GM06990 (cell line): Measurements from ENCODE around the gene TMEM181.

Source experiments
- DNase-seq: peaks from one replicate; pipeline ENCODE4 v3.0.0-alpha.2; 2011; ENCODE audit not compliant: insufficient read length; ENCODE audit errors: extremely low read depth
- H3K27me3 ChIP-seq: replicated peaks from 2 replicates; pipeline ENCODE4 v1.6.0; 2011; ENCODE audit warnings: low read length; ENCODE audit not compliant: control insufficient read depth, insufficient read depth
- H3K36me3 ChIP-seq: 2 replicates; pipeline ENCODE4 v1.5.1; 2011; ENCODE audit warnings: low read length; ENCODE audit not compliant: control insufficient read depth, insufficient read depth
- H3K4me3 ChIP-seq: replicated peaks from 2 replicates; pipeline ENCODE4 v1.5.1; 2011; ENCODE audit warnings: low read depth, mild to moderate bottlenecking, control low read depth, low read length
- CTCF ChIP-seq: IDR thresholded peaks from 2 replicates; pipeline ENCODE4 v1.5.1; 2011; ENCODE audit warnings: low read length, control low read depth, mild to moderate bottlenecking, inconsistent platforms; ENCODE audit not compliant: insufficient read depth, poor library complexity, severe bottlenecking

TMEM181 gene

DNA sequence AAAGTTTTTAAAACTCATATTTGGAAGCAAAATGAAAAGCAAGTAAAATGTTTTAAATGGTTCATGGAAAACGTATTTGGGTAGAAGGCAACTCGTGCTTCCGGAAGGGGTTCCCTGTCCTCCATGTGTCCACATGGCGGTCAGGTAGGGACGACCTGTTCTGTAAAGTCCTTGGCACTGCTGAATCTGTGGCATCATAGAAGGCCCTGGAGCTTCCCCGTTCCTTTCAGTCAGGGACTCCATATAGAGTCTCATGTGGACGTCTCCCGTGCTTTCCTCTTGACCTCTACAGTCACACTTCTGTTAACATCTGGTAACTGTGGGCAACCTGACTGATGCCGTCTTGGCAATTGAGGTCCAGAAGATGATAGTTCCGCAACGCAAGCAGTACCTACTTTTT lies 73.2 kb downstream of the TMEM181 start:
- Histone ChIP-seq H3K36me3 (peaks cover 23% of the 10 kb centered on the region), H3K27me3 (no peaks in the 10 kb centered on the region), H3K4me3 (no peak overlapping the region)
- DNase-seq, result no peak
- TF ChIP-seq CTCF, result no peak

DNA sequence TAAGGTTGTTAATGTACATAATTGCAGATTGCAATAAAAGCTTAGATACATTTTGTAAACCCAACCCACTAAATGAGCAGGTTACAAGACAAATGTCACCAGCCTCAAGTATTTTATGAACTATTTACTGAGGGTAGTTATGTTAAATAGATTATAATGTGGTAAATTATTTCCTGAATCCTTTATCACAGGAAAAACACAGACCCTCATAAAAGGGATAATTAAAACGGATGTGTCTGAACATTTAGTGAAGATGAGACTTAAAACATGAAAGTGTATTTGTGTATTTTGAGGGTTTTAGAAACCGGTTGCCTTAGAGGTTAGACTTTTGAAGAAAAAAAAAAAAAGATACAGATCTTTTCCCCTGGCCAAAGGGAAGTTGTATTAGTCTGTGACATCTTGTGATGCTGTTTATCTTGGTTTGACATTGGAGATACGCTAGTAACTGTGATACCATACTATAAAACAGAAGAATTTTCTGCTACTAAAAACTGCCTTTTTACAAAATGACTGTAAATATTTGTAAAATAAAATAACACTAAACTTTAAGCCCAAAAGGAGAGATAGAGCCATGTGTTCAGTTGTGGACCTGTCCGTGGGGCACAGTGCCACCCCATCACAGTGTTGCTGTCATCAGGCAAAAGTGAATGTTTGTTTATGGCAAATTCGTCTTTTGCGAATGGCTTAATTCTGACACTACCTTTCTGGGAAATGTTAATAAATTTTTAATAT lies 75.0 kb downstream of the TMEM181 start:
- H3K4me3 ChIP-seq, result no peak overlapping the region
- peaks cover 18% of the 10 kb centered on the region for H3K36me3 ChIP-seq
- no peaks in the 10 kb centered on the region for H3K27me3 ChIP-seq
- DNase-seq, result no peak
- no peak for TF ChIP-seq CTCF

DNA sequence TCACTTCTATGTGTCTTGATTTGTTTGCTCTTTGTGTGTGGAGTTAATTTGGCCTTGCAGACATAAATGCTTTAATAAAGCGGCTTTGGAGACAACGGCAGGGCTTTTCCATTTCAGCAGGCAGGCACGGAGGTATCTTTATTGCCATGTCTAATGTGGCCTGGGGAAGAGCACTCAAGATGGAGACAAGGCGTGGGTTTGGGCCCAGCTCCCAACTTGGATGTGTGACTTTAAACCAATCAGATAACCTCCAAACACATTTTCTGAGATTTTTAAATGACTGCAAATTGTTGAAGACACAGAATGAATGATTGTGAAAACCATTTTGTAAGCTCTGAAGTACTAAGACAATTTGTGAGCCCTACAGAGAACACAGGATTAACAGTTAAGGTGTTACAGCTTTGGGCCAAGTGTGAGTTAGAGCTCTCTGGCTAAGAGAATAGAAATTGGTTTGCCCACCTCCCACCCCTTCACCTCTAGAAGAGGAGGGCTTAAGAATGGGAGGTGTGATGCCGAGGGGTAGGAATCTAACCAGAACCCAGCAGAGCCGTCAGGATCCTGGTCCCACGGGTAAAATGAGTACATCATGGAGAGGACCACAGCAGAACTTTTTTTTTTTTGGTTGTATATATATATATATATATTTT lies 75.7 kb downstream of the TMEM181 start:
- H3K4me3 ChIP-seq, result no peak overlapping the region
- H3K27me3 ChIP-seq, result no peaks in the 10 kb centered on the region
- DNase-seq, result no peak
- peaks cover 18% of the 10 kb centered on the region for H3K36me3 ChIP-seq
- TF ChIP-seq CTCF, result no peak

GRCh38 chr6:158636778-158637177 lies 76.9 kb downstream of the TMEM181 start:
- DNase-seq, result no peak
- H3K4me3 ChIP-seq, result no peak overlapping the region
- no peaks in the 10 kb centered on the region for H3K27me3 ChIP-seq
- H3K36me3 ChIP-seq, result peaks cover 16% of the 10 kb centered on the region
- TF ChIP-seq CTCF, result no peak

- peaks cover 13% of the 10 kb centered on the region for H3K36me3 ChIP-seq
- H3K27me3 ChIP-seq, result no peaks in the 10 kb centered on the region
- TF ChIP-seq CTCF, result no peak
- H3K4me3 ChIP-seq, result no peak overlapping the region
- DNase-seq, result no peak
Measured at GRCh38 chr6:158638324-158638854, 78.5 kb downstream of the TMEM181 start.
